Skeletal muscle tissue (tissue), 4 donors: ENCODE measurements around the gene ITGAD. TPM values are rescaled to one million over a fixed set of nuclear protein-coding genes. Genes with fewer than 3 reads are reported as not detected.

Experiments used
- H3K27ac ChIP-seq: one replicate; pipeline ENCODE4 v1.7.0; 2013; ENCODE audit warnings: mild to moderate bottlenecking, low read depth, low read length, inconsistent platforms
- H3K27me3 ChIP-seq, 3 donors: one replicate each; pipeline ENCODE4 v1.7.0; 2013; ENCODE audit warnings: low read length in 3 of 3; ENCODE audit not compliant: control insufficient read depth in 3 of 3, insufficient read depth in 3 of 3
- H3K36me3 ChIP-seq, 3 donors: one replicate each; pipeline ENCODE4 v1.7.0; 2013; ENCODE audit warnings: low read length in 3 of 3; ENCODE audit not compliant: control insufficient read depth in 3 of 3, insufficient read depth in 3 of 3
- H3K4me1 ChIP-seq, 3 donors: one replicate each; pipeline ENCODE4 v1.7.0; 2013; ENCODE audit warnings: low read length in 3 of 3, mild to moderate bottlenecking in 3 of 3; ENCODE audit not compliant: control insufficient read depth in 3 of 3, insufficient read depth in 3 of 3
- H3K4me3 ChIP-seq, 3 donors: one replicate each; pipeline ENCODE4 v1.7.0; 2013; ENCODE audit warnings: low read length in 3 of 3
- H3K9ac ChIP-seq, 3 donors: one replicate each; pipeline ENCODE4 v1.7.0; 2013; ENCODE audit warnings: low read length in 3 of 3, mild to moderate bottlenecking in 3 of 3, moderate library complexity in 2 of 3, low read depth in 1 of 3
- H3K9me3 ChIP-seq, 3 donors: one replicate each; pipeline ENCODE4 v1.7.0; 2013; ENCODE audit warnings: low read length in 3 of 3; ENCODE audit not compliant: control insufficient read depth in 3 of 3
- total RNA-seq: library from RNA; depleted of rRNA; stranded (reverse); fragments of >200 nt; gene quantifications from one replicate; pipeline ENCODE4 v1.2.3, GENCODE V29; 2014
- donor health status: Osteomylitis.

ITGAD gene
- total RNA-seq, 1 donor from 2014 or later: under 0.01 TPM

DNA sequence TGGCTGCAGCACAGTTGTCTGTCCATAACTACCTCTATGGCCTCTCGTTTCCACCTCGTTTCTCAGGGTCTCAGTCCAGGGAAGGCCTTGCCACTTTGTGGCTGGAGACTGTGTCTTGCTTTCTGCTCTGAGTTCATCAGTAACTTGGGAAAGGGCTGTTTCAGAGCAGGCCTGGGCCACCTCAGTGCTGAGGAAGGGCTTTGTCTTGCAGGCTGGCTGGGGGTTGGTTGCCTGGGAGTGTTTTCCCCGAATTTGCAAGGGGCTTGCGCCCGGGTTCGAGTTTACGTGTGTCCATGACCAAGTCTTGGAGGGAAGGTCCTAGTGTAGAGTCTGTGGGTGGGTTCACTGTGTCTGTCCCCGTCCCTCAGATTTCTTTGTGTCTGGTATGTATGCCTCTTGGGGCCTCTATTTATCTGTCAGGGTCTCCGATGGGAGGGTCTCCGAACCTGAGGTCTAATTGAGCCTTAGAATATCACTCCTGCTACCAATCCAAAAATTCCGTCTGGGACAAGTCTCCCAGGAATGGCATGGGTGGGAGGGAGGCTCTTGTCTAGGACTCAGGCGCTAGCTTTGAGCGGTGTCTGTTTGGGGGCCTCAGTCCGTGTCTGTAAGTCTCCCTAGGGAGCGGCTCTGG, 78.2 kb downstream of the ITGAD start:
- Histone ChIP-seq H3K9me3 (no peaks in the 10 kb centered on the region), H3K4me3 (peak overlapping the region; percentile 52 to 64 (median 55)), H3K9ac (peak overlapping the region; percentile 70 to 82 (median 74)), H3K27me3 (peaks cover 7 to 22% (median 8%) of the 10 kb centered on the region in 3 donors), H3K36me3 (peaks cover 10 to 17% (median 13%) of the 10 kb centered on the region in 3 donors), H3K27ac (peak overlapping the region; percentile 83), H3K4me1 (peaks cover 16 to 17% (median 16%) of the 10 kb centered on the region in 3 donors)

DNA sequence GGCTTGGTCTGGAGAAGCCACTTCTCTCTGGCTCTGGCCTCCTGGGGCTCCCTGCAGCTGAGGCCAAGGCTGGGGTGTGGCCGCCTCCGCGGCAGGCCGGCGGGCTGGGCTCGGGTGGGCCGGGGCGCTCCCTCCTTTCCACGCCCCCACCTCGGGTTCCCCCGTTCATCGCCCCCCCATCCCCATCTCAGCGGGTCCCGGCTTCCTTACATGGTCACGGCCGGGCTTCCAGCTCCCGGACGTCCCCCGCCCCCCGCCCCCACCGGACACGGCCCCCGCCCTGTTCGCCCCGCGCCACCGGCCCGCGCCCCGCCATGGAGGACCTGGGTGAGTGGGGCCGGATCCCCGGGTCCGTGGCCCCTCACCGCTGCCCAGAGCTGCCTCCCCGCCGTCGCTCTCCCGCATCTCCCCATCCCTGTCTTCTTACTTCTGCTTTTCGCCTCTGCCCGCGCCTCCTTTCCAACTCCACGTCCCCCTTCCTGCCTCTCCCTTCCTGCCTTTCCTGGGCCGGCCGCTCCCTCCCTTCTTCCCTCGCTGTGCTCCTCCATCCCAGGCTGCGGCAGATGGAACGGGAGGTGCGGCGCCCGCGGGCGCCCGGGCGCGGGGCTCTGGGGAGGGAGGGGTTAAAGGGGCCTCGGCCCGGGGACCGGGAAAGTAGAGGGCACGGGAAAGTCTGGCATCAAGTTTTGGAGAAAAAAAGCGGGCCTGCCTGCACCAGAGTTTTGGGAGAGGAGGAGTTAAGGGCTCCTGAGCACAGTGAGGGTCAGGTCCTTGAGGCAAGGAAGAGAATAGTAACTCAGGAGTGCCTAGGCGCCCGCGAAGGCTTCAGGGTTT, 79.0 kb downstream of the ITGAD start, which contains the start of gene TGFB1I1:
TGFB1I1 (plus strand) TSS at position 278 of the 834 bp plus-strand sequence; CDS start at position 315, 37 bp downstream.
- Histone ChIP-seq H3K4me1 (peaks cover 16 to 18% (median 17%) of the 10 kb centered on the region in 3 donors), H3K27me3 (peaks cover 8 to 27% (median 10%) of the 10 kb centered on the region in 3 donors), H3K4me3 (peak within 1 kb of the TSS; percentile 68 to 71 (median 70)), H3K27ac (peak within 1 kb of the TSS; percentile 83), H3K9ac (peak within 1 kb of the TSS; percentile 70 to 83 (median 74)), H3K9me3 (no peaks in the 10 kb centered on the region), H3K36me3 (peaks cover 4 to 11% (median 7%) of the 10 kb centered on the region in 3 donors)

DNA sequence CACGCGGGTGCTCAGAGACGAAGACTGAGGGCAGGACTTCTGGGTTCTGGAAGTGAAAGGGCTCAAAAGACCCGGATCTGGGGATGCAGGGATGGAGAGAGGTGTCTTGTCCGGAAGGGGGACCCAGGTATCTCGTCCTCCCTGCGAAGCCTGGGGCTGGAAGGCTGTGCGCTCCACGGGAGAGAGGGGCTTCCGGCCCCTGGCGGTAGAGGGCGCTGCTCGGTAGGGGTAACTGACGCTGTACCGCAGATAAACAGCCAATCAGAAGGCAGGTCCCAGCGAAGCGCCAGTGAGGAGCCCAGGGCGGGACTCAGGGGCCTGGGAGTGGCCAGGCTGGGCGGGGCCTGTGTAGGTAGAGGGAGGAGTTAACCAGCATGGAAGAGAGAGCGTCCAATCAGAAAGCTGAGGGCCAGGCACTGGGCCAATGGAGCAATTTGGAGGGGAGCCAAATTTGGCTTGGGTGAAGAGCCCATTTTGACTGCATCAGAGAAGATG, 79.6 kb downstream of the ITGAD start:
- Histone ChIP-seq H3K9ac (peak overlapping the region; percentile 22 to 83 (median 67)), H3K36me3 (peaks cover 0 to 9% (median 8%) of the 10 kb centered on the region in 3 donors), H3K27ac (peak overlapping the region; percentile 83), H3K9me3 (no peaks in the 10 kb centered on the region), H3K27me3 (peaks cover 10 to 29% (median 12%) of the 10 kb centered on the region in 3 donors), H3K4me3 (peak overlapping the region; percentile 68 to 71 (median 70)), H3K4me1 (peaks cover 16 to 18% (median 17%) of the 10 kb centered on the region in 3 donors)

DNA sequence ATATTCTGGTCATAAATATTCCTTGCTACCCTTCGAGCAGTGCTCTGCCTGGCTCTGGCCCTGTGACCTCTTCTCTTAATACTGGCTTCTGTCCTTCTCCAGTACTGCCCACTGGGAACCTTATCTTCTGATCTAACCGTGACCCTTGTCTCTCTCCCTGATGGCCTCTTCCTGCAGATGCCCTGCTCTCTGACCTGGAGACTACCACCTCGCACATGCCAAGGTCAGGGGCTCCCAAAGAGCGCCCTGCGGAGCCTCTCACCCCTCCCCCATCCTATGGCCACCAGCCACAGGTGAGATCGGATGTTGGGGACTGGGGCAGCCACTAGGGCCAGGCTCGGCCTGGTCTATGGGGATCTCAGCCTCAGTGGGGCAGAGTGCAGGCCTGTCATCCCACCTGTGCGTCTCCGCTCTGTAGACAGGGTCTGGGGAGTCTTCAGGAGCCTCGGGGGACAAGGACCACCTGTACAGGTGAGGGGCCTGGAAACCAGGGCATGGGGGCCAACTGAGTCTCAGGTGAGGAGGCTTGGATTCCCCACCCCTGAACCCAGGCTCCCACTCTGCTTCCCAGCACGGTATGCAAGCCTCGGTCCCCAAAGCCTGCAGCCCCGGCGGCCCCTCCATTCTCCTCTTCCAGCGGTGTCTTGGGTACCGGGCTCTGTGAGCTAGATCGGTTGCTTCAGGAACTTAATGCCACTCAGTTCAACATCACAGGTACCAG, 80.3 kb downstream of the ITGAD start:
- Histone ChIP-seq H3K36me3 (peaks cover 0 to 11% (median 9%) of the 10 kb centered on the region in 3 donors), H3K4me1 (peaks cover 16 to 18% (median 17%) of the 10 kb centered on the region in 3 donors), H3K27me3 (peaks cover 12 to 29% (median 13%) of the 10 kb centered on the region in 3 donors), H3K4me3 (no peak overlapping the region), H3K27ac (no peak overlapping the region), H3K9me3 (no peaks in the 10 kb centered on the region), H3K9ac (no peak overlapping the region)

DNA sequence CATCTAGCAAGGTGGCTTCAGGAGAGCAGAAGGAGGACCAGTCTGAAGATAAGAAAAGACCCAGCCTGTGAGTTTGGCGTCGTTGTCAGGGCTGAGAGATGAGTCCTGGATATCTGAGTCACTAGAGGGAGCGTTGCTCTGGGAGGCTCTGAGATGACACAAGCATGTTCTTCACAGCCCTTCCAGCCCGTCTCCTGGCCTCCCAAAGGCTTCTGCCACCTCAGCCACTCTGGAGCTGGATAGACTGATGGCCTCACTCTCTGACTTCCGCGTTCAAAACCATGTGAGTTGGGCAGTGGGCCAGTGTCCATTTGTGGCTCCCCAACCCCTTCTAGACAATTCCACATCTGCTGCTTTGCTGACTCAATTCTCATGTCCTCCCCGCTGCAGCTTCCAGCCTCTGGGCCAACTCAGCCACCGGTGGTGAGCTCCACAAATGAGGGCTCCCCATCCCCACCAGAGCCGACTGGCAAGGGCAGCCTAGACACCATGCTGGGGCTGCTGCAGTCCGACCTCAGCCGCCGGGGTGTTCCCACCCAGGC, 81.1 kb downstream of the ITGAD start:
- Histone ChIP-seq H3K9ac (no peak overlapping the region), H3K4me3 (no peak overlapping the region), H3K36me3 (peaks cover 0 to 11% (median 9%) of the 10 kb centered on the region in 3 donors), H3K4me1 (peaks cover 16 to 18% (median 17%) of the 10 kb centered on the region in 3 donors), H3K27ac (no peak overlapping the region), H3K27me3 (peaks cover 12 to 29% (median 18%) of the 10 kb centered on the region in 3 donors), H3K9me3 (no peaks in the 10 kb centered on the region)

DNA sequence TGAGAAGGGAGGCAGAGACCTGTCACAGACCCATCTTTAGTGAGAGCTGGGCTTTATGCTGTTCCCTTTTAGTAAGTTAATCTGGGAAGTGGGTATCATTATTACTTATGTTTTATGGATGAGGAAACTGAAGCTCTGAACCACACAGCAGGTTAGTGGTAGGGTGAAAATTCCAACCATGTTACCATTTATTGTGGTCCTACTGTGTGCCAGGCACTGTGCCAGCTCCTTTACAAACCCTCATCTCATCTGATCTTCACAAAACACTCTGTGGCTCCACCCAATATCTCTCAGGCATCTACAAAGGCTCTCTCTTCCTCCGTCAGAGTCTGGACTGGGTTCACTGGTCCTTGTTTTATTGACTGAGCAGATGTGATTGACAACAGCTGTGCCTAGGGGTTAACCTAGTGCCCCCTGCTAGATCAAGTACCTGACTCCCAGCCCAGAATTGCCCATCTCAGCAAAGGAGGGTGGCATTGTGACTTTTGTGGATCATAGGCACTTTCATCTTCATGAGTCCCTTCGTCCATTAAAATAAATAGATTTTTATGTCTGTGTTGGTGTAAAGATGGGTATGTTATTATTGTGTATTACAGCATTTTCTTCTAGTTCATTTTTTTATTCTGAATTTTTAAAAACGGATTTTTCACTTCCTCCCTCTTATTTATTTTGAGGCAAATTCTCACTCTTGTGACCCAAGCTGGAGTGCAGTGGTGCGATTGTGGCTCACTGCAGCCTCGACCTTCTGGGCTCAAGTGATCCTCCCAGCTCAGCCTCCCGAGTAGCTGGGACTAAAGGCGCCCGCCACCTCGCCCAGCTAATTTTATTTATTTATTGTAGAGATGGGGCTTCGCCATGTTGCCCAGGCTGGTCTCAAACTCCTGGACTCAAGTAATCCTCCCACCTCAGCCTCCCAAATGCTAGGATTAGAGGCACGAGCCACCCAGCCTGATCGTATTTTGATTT, 81.9 kb downstream of the ITGAD start:
- H3K4me3 ChIP-seq: no peak overlapping the region
- H3K9ac ChIP-seq: no peak overlapping the region

DNA sequence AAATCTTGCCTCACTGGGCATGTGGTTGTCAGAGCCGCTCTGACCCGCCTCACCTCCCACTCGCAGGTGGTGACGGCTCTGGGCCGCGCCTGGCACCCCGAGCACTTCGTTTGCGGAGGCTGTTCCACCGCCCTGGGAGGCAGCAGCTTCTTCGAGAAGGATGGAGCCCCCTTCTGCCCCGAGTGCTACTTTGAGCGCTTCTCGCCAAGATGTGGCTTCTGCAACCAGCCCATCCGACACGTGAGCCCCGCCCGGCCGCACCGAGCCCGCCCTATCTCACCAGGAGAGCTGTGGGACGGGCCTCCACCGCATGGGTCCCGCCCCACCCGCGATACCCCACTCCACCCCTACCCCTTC, 82.8 kb downstream of the ITGAD start:
- H3K9ac ChIP-seq: no peak overlapping the region
- no peak overlapping the region for H3K27ac ChIP-seq
- peaks cover 0 to 11% (median 9%) of the 10 kb centered on the region in 3 donors for H3K36me3 ChIP-seq
- H3K27me3 ChIP-seq: peaks cover 16 to 29% (median 23%) of the 10 kb centered on the region in 3 donors
- H3K4me3 ChIP-seq: no peak overlapping the region
- no peaks in the 10 kb centered on the region for H3K9me3 ChIP-seq
- peaks cover 17 to 21% (median 20%) of the 10 kb centered on the region in 3 donors for H3K4me1 ChIP-seq

More for the DNA sequence above, 81.9 kb downstream of the ITGAD start:
- no peaks in the 10 kb centered on the region for H3K9me3 ChIP-seq
- no peak overlapping the region for H3K27ac ChIP-seq
- peaks cover 0 to 11% (median 9%) of the 10 kb centered on the region in 3 donors for H3K36me3 ChIP-seq
- peaks cover 16 to 29% (median 23%) of the 10 kb centered on the region in 3 donors for H3K27me3 ChIP-seq
- H3K4me1 ChIP-seq: peaks cover 16 to 18% (median 17%) of the 10 kb centered on the region in 3 donors
